ENCODE data around the gene NANS.
A peak's percentile ranks its signal among the peaks of the same experiment; 100 is the strongest.
"Not testable (repeated sequence)": the region's sequence is repeated elsewhere in the genome, so short reads cannot be mapped to it uniquely, and the experiment has no call there.

NANS gene

GRCh38 chr9:98080326-98080725, 23.8 kb downstream of the NANS start:
- DNase-seq: no peak

GRCh38 chr9:98080780-98081179, 24.2 kb downstream of the NANS start:
- DNase-seq: no peak

- DNase-seq: peak; percentile 38
Observed at GRCh38 chr9:98081477-98082219, 25.1 kb downstream of the NANS start.

- DNase-seq: no peak
Observed at GRCh38 chr9:98083061-98083501, 26.5 kb downstream of the NANS start.

GRCh38 chr9:98083566-98084183, 27.1 kb downstream of the NANS start:
- DNase-seq: no peak

- no peak for DNase-seq
Observed at GRCh38 chr9:98084396-98084795, 27.9 kb downstream of the NANS start.

- DNase-seq: no peak
Observed at GRCh38 chr9:98085058-98085457, 28.5 kb downstream of the NANS start.

GRCh38 chr9:98085944-98086343, 29.4 kb downstream of the NANS start:
- DNase-seq: no peak

GRCh38 chr9:98086461-98086860, 29.9 kb downstream of the NANS start:
- no peak for DNase-seq

GRCh38 chr9:98087420-98088354, 31.2 kb downstream of the NANS start:
- DNase-seq: no peak

GRCh38 chr9:98090674-98091073, 34.1 kb downstream of the NANS start:
- not testable (repeated sequence) for DNase-seq

- DNase-seq: no peak
Observed at GRCh38 chr9:98091735-98092612, 35.4 kb downstream of the NANS start.

GRCh38 chr9:98092613-98092931, 36.0 kb downstream of the NANS start:
- no peak for DNase-seq

- DNase-seq: no peak
Observed at GRCh38 chr9:98094316-98094715, 37.8 kb downstream of the NANS start.

- DNase-seq: no peak
Observed at GRCh38 chr9:98094851-98095250, 38.3 kb downstream of the NANS start.

- DNase-seq: no peak
Observed at GRCh38 chr9:98095401-98095800, 38.9 kb downstream of the NANS start.

- DNase-seq: no peak
Observed at GRCh38 chr9:98096091-98096490, 39.6 kb downstream of the NANS start.

GRCh38 chr9:98097836-98098235, 41.3 kb downstream of the NANS start:
- DNase-seq: no peak

GRCh38 chr9:98099346-98099745, 42.8 kb downstream of the NANS start:
- DNase-seq: no peak

- DNase-seq: no peak
Observed at GRCh38 chr9:98099898-98100297, 43.4 kb downstream of the NANS start.

- DNase-seq: no peak
Observed at GRCh38 chr9:98100456-98100855, 43.9 kb downstream of the NANS start.

- no peak for DNase-seq
Observed at GRCh38 chr9:98101416-98101815, 44.9 kb downstream of the NANS start.

GRCh38 chr9:98101868-98102273, 45.3 kb downstream of the NANS start:
- DNase-seq: peak; percentile 68
